Lung (tissue), 12 donors: Measurements from ENCODE around the gene METTL24. TPM values are rescaled to one million over a fixed set of nuclear protein-coding genes. Genes with fewer than 3 reads are reported as not detected.

Experiments
- ATAC-seq: fragments of 200-7000 bp; cut with Tn5 transposase; one replicate; pipeline ENCODE4 v1.9.1; 2020; ENCODE audit warnings: moderate number of reproducible peaks; ENCODE audit not compliant: insufficient read depth, low FRiP score
- DNase-seq, 3 donors: peaks; one replicate each; pipeline ENCODE4 v3.0.0-alpha.2; 2013 to 2017
- H3K27ac ChIP-seq, 2 donors: one replicate each; pipeline ENCODE4 v1.5.1; 2013; ENCODE audit warnings: mild to moderate bottlenecking in 2 of 2, moderate library complexity in 2 of 2, control low read depth in 1 of 2, inconsistent platforms in 1 of 2, low read depth in 1 of 2, low read length in 1 of 2
- H3K27me3 ChIP-seq, 3 donors: one replicate each; pipeline ENCODE4 v1.5.1; 2013; ENCODE audit warnings: low read length in 2 of 3; ENCODE audit not compliant: control insufficient read depth in 3 of 3, insufficient read depth in 3 of 3
- H3K36me3 ChIP-seq, 4 donors: one replicate each; pipeline ENCODE4 v1.5.1; 2013; ENCODE audit warnings: low read length in 4 of 4, mild to moderate bottlenecking in 1 of 4, moderate library complexity in 1 of 4; ENCODE audit not compliant: control insufficient read depth in 4 of 4, insufficient read depth in 4 of 4
- H3K4me1 ChIP-seq, 5 donors: one replicate each; pipeline ENCODE4 v1.5.1; 2013; ENCODE audit warnings: low read length in 5 of 5, mild to moderate bottlenecking in 2 of 5, moderate library complexity in 1 of 5; ENCODE audit not compliant: control insufficient read depth in 5 of 5, insufficient read depth in 5 of 5
- H3K4me3 ChIP-seq: one replicate; pipeline ENCODE4 v1.5.1; 2013; ENCODE audit warnings: mild to moderate bottlenecking, control low read depth, moderate library complexity
- H3K9ac ChIP-seq, 2 donors: one replicate each; pipeline ENCODE4 v1.5.1; 2013; ENCODE audit warnings: low read length in 2 of 2, control low read depth in 1 of 2; ENCODE audit not compliant: insufficient read depth in 1 of 2
- H3K9me3 ChIP-seq, 4 donors: one replicate each; pipeline ENCODE4 v1.5.1; 2013; ENCODE audit warnings: low read length in 3 of 4, mild to moderate bottlenecking in 1 of 4, moderate library complexity in 1 of 4; ENCODE audit not compliant: control insufficient read depth in 4 of 4, insufficient read depth in 3 of 4
- WGBS, 2 donors: extraction: QIAGEN DNeasy Blood & Tissue Kit; methylation state at CpG; one replicate each; pipeline ENCODE4 v1.1.7; 2013; 5-methylcytosine and 5-hydroxymethylcytosine counted together
- polyA plus RNA-seq, 2 donors: library from polyadenylated mRNA; stranded (reverse); fragments of 200-250 nt; gene quantifications; one replicate each; pipeline ENCODE4 v1.2.1, GENCODE V29; 2013
- total RNA-seq, 2 donors: library from RNA; depleted of rRNA in 1 of 2; stranded (reverse); fragments of >200 nt in 1 of 2; gene quantifications; one replicate each; pipeline ENCODE4 v1.2.1, GENCODE V29; 2014 to 2021
- TF ChIP-seq, protein P1 (sequence below): IDR thresholded peaks from 2 replicates; pipeline ENCODE4 v1.5.1; 2012; ENCODE audit warnings: mild to moderate bottlenecking; ENCODE audit errors: control extremely low read depth, extremely low read depth
- donor health status: control.
- donor health status: control.
- donor health status: Bipolar disorder and iron deficiency.
- donor health status: healthy.
- donor health status: DM: yes; HTN: yes; CAD: no.

The METTL24 gene
- total and polyA plus RNA-seq, 4 donors, result 0.73 to 3.7 (median 2.0) TPM; not detected in 1

DNA sequence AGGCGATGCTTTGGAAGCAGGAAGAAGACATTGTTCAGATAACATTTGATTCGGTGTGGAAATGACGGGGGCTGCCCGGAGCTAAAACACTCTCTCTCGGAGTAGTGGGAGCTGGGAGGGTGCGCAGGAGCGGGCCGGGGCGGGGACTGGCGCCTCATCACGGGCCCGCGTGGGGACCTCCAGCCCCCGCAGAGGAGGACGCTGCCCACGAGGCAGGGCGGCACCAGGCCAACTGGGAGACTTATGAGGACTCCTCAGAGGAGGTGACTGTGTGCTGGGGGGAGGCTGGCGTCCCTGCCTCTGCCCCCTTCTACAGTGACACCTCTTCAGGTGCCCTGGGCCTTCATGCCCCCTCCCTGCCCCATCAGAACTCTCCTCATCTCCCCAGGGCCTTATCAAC, 42.1 kb upstream of the METTL24 start:
- Histone ChIP-seq H3K27ac (no peak overlapping the region), H3K4me1 (peaks cover 0 to 10% (median 0%) of the 10 kb centered on the region in 5 donors), H3K36me3 (no peaks in the 10 kb centered on the region), H3K9ac (no peak overlapping the region), H3K4me3 (peak overlapping the region; percentile 35), H3K27me3 (no peaks in the 10 kb centered on the region), H3K9me3 (no peaks in the 10 kb centered on the region)
- no peak for DNase-seq
- WGBS, 2 donors, result 71 to 75% methylated on average over 18 of the region's 18 CpGs
- ATAC-seq, result no peak
- TF ChIP-seq, protein P1, sequence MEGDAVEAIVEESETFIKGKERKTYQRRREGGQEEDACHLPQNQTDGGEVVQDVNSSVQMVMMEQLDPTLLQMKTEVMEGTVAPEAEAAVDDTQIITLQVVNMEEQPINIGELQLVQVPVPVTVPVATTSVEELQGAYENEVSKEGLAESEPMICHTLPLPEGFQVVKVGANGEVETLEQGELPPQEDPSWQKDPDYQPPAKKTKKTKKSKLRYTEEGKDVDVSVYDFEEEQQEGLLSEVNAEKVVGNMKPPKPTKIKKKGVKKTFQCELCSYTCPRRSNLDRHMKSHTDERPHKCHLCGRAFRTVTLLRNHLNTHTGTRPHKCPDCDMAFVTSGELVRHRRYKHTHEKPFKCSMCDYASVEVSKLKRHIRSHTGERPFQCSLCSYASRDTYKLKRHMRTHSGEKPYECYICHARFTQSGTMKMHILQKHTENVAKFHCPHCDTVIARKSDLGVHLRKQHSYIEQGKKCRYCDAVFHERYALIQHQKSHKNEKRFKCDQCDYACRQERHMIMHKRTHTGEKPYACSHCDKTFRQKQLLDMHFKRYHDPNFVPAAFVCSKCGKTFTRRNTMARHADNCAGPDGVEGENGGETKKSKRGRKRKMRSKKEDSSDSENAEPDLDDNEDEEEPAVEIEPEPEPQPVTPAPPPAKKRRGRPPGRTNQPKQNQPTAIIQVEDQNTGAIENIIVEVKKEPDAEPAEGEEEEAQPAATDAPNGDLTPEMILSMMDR, result no peak

DNA sequence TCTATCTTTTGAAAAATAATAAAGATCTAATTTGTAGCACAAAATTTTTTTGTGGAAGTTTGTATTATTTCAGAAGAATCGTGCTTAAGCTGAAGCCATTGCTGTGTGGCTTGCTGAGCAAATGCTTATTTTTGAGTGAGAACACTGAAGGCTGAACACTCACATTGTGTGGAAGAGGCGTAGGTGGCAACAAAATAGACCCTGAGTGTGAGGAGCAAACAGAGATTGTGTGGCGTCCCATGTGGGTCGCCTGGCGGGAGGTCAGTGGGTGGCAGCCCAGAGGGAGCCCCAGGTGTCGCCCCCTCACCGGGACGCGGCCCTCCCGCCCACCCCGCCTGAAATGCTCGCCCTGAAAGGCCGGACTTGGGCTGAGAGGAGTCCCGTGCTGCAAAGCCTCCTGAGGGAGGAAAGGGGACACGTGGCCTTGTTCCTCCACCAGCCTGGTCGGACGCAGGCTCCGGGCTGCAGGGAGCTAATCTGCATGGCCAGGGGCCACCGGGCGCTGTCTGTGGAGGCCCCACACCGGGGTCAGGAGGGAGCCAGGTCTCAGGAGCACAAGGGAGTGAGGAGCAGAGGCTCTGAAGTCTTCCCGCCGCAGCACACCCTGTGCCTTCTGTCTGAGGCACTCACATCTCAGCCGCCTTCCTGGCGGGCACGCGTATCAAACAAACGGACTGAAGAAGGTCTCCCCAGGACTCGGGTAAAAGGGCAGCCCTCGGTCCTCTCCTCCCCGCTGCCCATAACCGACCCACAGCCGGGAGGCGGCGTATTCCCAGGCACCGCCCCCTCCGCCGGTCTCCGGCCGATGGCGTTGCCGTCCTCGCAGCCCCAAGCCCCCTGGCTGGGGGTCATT, 41.3 kb upstream of the METTL24 start:
- peak overlapping the region in 1 of 2 donors; percentile 20 for H3K27ac ChIP-seq
- H3K27me3 ChIP-seq, result no peaks in the 10 kb centered on the region
- peaks cover 0 to 10% (median 0%) of the 10 kb centered on the region in 5 donors for H3K4me1 ChIP-seq
- no peak overlapping the region for H3K9ac ChIP-seq
- WGBS, 2 donors, result 42 to 52% methylated on average over 38 to 43 of the region's 43 CpGs
- ATAC-seq, result peak; percentile 24
- no peaks in the 10 kb centered on the region for H3K9me3 ChIP-seq
- peak overlapping the region; percentile 35 for H3K4me3 ChIP-seq
- H3K36me3 ChIP-seq, result no peaks in the 10 kb centered on the region
- peak in 2 of 3 donors; percentile 24 to 36 for DNase-seq
- TF ChIP-seq, protein P1, result no peak

GRCh38 chr6:110398778-110399177, 40.6 kb upstream of the METTL24 start:
- no peaks in the 10 kb centered on the region for H3K27me3 ChIP-seq
- no peak for ATAC-seq
- H3K9ac ChIP-seq, result no peak overlapping the region
- TF ChIP-seq, protein P1, result no peak
- H3K27ac ChIP-seq, result no peak overlapping the region
- 80 to 85% methylated on average over 4 of the region's 4 CpGs for WGBS, 2 donors
- H3K9me3 ChIP-seq, result no peaks in the 10 kb centered on the region
- peaks cover 0 to 10% (median 0%) of the 10 kb centered on the region in 5 donors for H3K4me1 ChIP-seq
- H3K4me3 ChIP-seq, result no peak overlapping the region
- DNase-seq, result no peak
- no peaks in the 10 kb centered on the region for H3K36me3 ChIP-seq
